ENCODE results near the gene STT3B.

STT3B gene

GRCh38 chr3:31521468-31521867 lies 11.3 kb upstream of the STT3B start (continued):
- TF ChIP-seq TSHZ1 (tag by site-specific recombination; IDR thresholded peaks at IDR 0.05; ENCODE audit: borderline replicate concordance), result no peak
- TF ChIP-seq SETDB1 (IDR thresholded peaks at IDR 0.05; ENCODE audit: insufficient read length, low read length), result no peak
- no peak for TF ChIP-seq ZBTB17 (tag by site-specific recombination; IDR thresholded peaks at IDR 0.05)
- TF ChIP-seq FEZF1 (tag by site-specific recombination; IDR thresholded peaks at IDR 0.05), result no peak

- CTCF ChIA-PET, result interaction anchor here (0.7 kb wide), 1 partner anchor 439 kb away, joined by 3 read pairs; no protein-coding TSS in a partner anchor
- H3K27ac ChIP-seq (ENCODE audit: extremely low read depth, low read depth, low read length), result no peak overlapping the region
Measured at GRCh38 chr3:31522152-31522551, 10.6 kb upstream of the STT3B start.

More at GRCh38 chr3:31522152-31522551, 10.6 kb upstream of the STT3B start:
- TF ChIP-seq PRDM2 (tag by site-specific recombination; IDR thresholded peaks at IDR 0.05; ENCODE audit: borderline replicate concordance) (no peak), ZNF223 (tag by site-specific recombination; IDR thresholded peaks at IDR 0.05) (no peak), OVOL3 (tag by site-specific recombination; IDR thresholded peaks at IDR 0.05) (no peak), ZNF621 (tag by site-specific recombination; IDR thresholded peaks at IDR 0.05) (no peak), ZNF341 (tag by site-specific recombination; IDR thresholded peaks at IDR 0.05; ENCODE audit: low read depth) (no peak), ZBTB11 (tag by site-specific recombination; conservative IDR thresholded peaks at IDR 0.05; ENCODE audit: low read depth) (no peak), ZXDB (tag by site-specific recombination; IDR thresholded peaks at IDR 0.05) (no peak), PRDM10 (tag by site-specific recombination; IDR thresholded peaks at IDR 0.05) (no peak), ZNF416 (tag by site-specific recombination; IDR thresholded peaks at IDR 0.05) (no peak), ZNF394 (tag by site-specific recombination; IDR thresholded peaks at IDR 0.05; ENCODE audit: borderline replicate concordance) (no peak), ZNF133 (tag by site-specific recombination; IDR thresholded peaks at IDR 0.05) (no peak), SP7 (tag by site-specific recombination; IDR thresholded peaks at IDR 0.05) (no peak), ZNF155 (tag by site-specific recombination; IDR thresholded peaks at IDR 0.05) (no peak), ZNF121 (tag by site-specific recombination; IDR thresholded peaks at IDR 0.05) (no peak), ZNF580 (tag by site-specific recombination; IDR thresholded peaks at IDR 0.05) (no peak)
- H3K36me3 ChIP-seq (ENCODE audit: control insufficient read depth in 2 of 2, insufficient read depth in 1 of 2, low read length in 2 of 2), result no peaks in the 10 kb centered on the region
- H3K4me1 ChIP-seq (ENCODE audit: control insufficient read depth, insufficient read depth, low read length), result no peaks in the 10 kb centered on the region
- no peak overlapping the region for H3K4me3 ChIP-seq (ENCODE audit: low read depth, low read length)
- POLR2A ChIA-PET, result no interaction called here
- no peaks in the 10 kb centered on the region for H3K9me3 ChIP-seq (ENCODE audit: control insufficient read depth, insufficient read depth, low read depth, low read length)

All from HEK293 (cell line).